Right lobe of liver (tissue), 4 donors: ENCODE results near the gene SCRT2.

Experiments used
- CTCF ChIP-seq, 4 donors: fragments of 200-600 bp in 3 of 4; fragments of 450-650 bp in 1 of 4; IDR thresholded peaks; one replicate each; pipeline versions ENCODE4 v1.5.1 to v1.8.0; 2016 to 2022; ENCODE audit warnings: antibody characterized with exemption in 4 of 4, mild to moderate bottlenecking in 2 of 4
- POLR2A ChIP-seq: fragments of 450-650 bp; IDR thresholded peaks from one replicate; pipeline ENCODE4 v1.6.1; 2017; ENCODE audit warnings: antibody characterized with exemption, mild to moderate bottlenecking
- donor health status: DM: no; HTN: no; CAD: no.
- donor health status: DM: no; HTN: no; CAD: no.
- donor health status: DM: no; HTN: yes; CAD: no.

DNA sequence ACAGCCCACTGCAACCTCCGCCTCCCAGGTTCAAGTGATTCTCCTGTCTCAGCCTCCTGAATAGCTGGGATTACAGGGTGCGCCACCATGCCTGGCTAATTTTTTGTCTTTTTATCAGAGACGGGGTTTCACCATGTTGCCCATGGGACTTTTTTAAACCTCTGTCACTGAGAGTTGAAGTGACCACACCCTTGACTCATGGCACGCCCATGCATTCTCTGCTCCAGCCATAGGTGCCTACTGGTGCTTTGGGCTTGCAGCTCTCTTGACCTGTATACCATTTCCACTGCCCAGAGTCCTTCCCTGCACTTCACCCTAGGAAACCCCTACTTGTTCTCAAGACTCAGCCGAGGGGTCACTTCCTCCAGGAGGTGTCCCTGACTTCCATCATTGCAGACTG, 2.4 kb upstream of the SCRT2 start:
- TF ChIP-seq POLR2A (no peak), CTCF (IDR thresholded peaks at IDR 0.05) (no peak)
